Keratinocyte (primary cell): ENCODE results near the gene SMYD4.
"Not testable (repeated sequence)": the region's sequence is repeated elsewhere in the genome, so short reads cannot be mapped to it uniquely, and the experiment has no call there.

Source experiments
- CTCF ChIP-seq, 3 experiments: IDR thresholded peaks in 1 of 3; conservative IDR thresholded peaks in 1 of 3; optimal IDR thresholded peaks in 1 of 3; 2 replicates in 2 of 3; 3 replicates in 1 of 3; pipeline versions ENCODE3 to v1.5.1; 2011; ENCODE audit warnings: low read length in 3 of 3, mild to moderate bottlenecking in 3 of 3, moderate library complexity in 2 of 3, control low read depth in 1 of 3, inconsistent platforms in 1 of 3; ENCODE audit not compliant: insufficient read depth in 2 of 3; ENCODE audit errors: extremely low read depth in 1 of 3
- EZH2 ChIP-seq: IDR thresholded peaks from one replicate; pipeline ENCODE4 v1.6.1; 2012; ENCODE audit warnings: inconsistent platforms, mild to moderate bottlenecking, low read length, moderate library complexity

- not testable (repeated sequence) for TF ChIP-seq CTCF (optimal IDR thresholded peaks at IDR 0.05 in 1 of 3, IDR thresholded peaks at IDR 0.05 in 1 of 3, conservative IDR thresholded peaks at IDR 0.05 in 1 of 3; ENCODE audit: extremely low read depth in 1 of 3, insufficient read depth in 2 of 3, low read length in 3 of 3); EZH2
Measured at GRCh38 chr17:1856462-1856861, 26.8 kb upstream of the SMYD4 start.
